ENCODE measurements around the gene IMMP2L.

Gene IMMP2L

GRCh38 chr7:111439977-111440376 is 122.3 kb downstream of the IMMP2L start:
- Histone ChIP-seq H2AFZ (ENCODE audit: low read depth, low read length) (no peak overlapping the region), H3K36me3 (ENCODE audit: insufficient read depth, low read length) (no peaks in the 10 kb centered on the region), H3K4me3 (ENCODE audit: low read depth in 1 of 2, low read length in 2 of 2) (no peak overlapping the region), H3K9ac (ENCODE audit: low read depth, low read length) (no peak overlapping the region), H3K27ac (ENCODE audit: low read length) (no peak overlapping the region), H3K27me3 (ENCODE audit: insufficient read depth, low read length, poor library complexity) (no peaks in the 10 kb centered on the region), H3K79me2 (ENCODE audit: insufficient read depth, low read length) (no peaks in the 10 kb centered on the region), H3K9me3 (ENCODE audit: insufficient read depth, low read length, severe bottlenecking) (peaks cover 6% of the 10 kb centered on the region), H3K4me1 (ENCODE audit: insufficient read depth, low read length) (no peaks in the 10 kb centered on the region), H3K4me2 (ENCODE audit: insufficient read depth, low read length) (no peak overlapping the region), H4K20me1 (ENCODE audit: insufficient read depth, low read length) (no peaks in the 10 kb centered on the region)
- no peak for ATAC-seq (ENCODE audit: insufficient read depth, low read depth)
- TF ChIP-seq, protein P1, sequence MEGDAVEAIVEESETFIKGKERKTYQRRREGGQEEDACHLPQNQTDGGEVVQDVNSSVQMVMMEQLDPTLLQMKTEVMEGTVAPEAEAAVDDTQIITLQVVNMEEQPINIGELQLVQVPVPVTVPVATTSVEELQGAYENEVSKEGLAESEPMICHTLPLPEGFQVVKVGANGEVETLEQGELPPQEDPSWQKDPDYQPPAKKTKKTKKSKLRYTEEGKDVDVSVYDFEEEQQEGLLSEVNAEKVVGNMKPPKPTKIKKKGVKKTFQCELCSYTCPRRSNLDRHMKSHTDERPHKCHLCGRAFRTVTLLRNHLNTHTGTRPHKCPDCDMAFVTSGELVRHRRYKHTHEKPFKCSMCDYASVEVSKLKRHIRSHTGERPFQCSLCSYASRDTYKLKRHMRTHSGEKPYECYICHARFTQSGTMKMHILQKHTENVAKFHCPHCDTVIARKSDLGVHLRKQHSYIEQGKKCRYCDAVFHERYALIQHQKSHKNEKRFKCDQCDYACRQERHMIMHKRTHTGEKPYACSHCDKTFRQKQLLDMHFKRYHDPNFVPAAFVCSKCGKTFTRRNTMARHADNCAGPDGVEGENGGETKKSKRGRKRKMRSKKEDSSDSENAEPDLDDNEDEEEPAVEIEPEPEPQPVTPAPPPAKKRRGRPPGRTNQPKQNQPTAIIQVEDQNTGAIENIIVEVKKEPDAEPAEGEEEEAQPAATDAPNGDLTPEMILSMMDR (IDR thresholded peaks at IDR 0.05; ENCODE audit: borderline replicate concordance, extremely low read depth, low read length, poor library complexity, severe bottlenecking), result no peak
- no peak for DNase-seq

GRCh38 chr7:111438369-111439289 is 123.7 kb downstream of the IMMP2L start:
- DNase-seq (no peak), ATAC-seq (ENCODE audit: insufficient read depth, low read depth) (no peak)
- Histone ChIP-seq H3K27ac (ENCODE audit: low read length) (no peak overlapping the region), H4K20me1 (ENCODE audit: insufficient read depth, low read length) (no peaks in the 10 kb centered on the region), H3K9ac (ENCODE audit: low read depth, low read length) (no peak overlapping the region), H3K79me2 (ENCODE audit: insufficient read depth, low read length) (no peaks in the 10 kb centered on the region), H3K4me1 (ENCODE audit: insufficient read depth, low read length) (no peaks in the 10 kb centered on the region), H3K4me2 (ENCODE audit: insufficient read depth, low read length) (no peak overlapping the region), H3K36me3 (ENCODE audit: insufficient read depth, low read length) (no peaks in the 10 kb centered on the region), H3K9me3 (ENCODE audit: insufficient read depth, low read length, severe bottlenecking) (peaks cover 6% of the 10 kb centered on the region), H3K4me3 (ENCODE audit: low read depth in 1 of 2, low read length in 2 of 2) (no peak overlapping the region), H3K27me3 (ENCODE audit: insufficient read depth, low read length, poor library complexity) (no peaks in the 10 kb centered on the region), H2AFZ (ENCODE audit: low read depth, low read length) (no peak overlapping the region)
- no peak for TF ChIP-seq EZH2 (IDR thresholded peaks at IDR 0.05; ENCODE audit: borderline replicate concordance, low read depth, low read length, severe bottlenecking)
- TF ChIP-seq, protein P1 (IDR thresholded peaks at IDR 0.05; ENCODE audit: borderline replicate concordance, extremely low read depth, low read length, poor library complexity, severe bottlenecking), result no peak

GRCh38 chr7:111437736-111438135 is 124.6 kb downstream of the IMMP2L start:
- H3K36me3 ChIP-seq (ENCODE audit: insufficient read depth, low read length), result no peaks in the 10 kb centered on the region
- no peak for TF ChIP-seq EZH2 (IDR thresholded peaks at IDR 0.05; ENCODE audit: borderline replicate concordance, low read depth, low read length, severe bottlenecking)
- TF ChIP-seq, protein P1 (IDR thresholded peaks at IDR 0.05; ENCODE audit: borderline replicate concordance, extremely low read depth, low read length, poor library complexity, severe bottlenecking), result no peak
- H3K9ac ChIP-seq (ENCODE audit: low read depth, low read length), result no peak overlapping the region
- H3K4me2 ChIP-seq (ENCODE audit: insufficient read depth, low read length), result no peak overlapping the region
- no peaks in the 10 kb centered on the region for H3K27me3 ChIP-seq (ENCODE audit: insufficient read depth, low read length, poor library complexity)
- DNase-seq (no peak), ATAC-seq (ENCODE audit: insufficient read depth, low read depth) (no peak)
- no peak overlapping the region for H3K27ac ChIP-seq (ENCODE audit: low read length)
- no peaks in the 10 kb centered on the region for H3K4me1 ChIP-seq (ENCODE audit: insufficient read depth, low read length)
- H2AFZ ChIP-seq (ENCODE audit: low read depth, low read length), result no peak overlapping the region
- no peaks in the 10 kb centered on the region for H4K20me1 ChIP-seq (ENCODE audit: insufficient read depth, low read length)
- H3K79me2 ChIP-seq (ENCODE audit: insufficient read depth, low read length), result no peaks in the 10 kb centered on the region
- H3K9me3 ChIP-seq (ENCODE audit: insufficient read depth, low read length, severe bottlenecking), result peaks cover 9% of the 10 kb centered on the region
- no peak overlapping the region for H3K4me3 ChIP-seq (ENCODE audit: low read depth in 1 of 2, low read length in 2 of 2)
